GM23338 (cell line): ENCODE results near the gene RANBP1. TPM values are rescaled to one million over a fixed set of nuclear protein-coding genes. Genes with fewer than 3 reads are reported as not detected.

Experiments used
- ATAC-seq: fragments of 200-7000 bp; cut with Tn5 transposase; 3 replicates; pipeline ENCODE4 v1.9.1; 2020
- DNase-seq: peaks from one replicate; pipeline ENCODE4 v3.0.0-alpha.2; 2015; ENCODE audit warnings: low spot score
- H2AFZ ChIP-seq: fragments of 200-600 bp; sonication (generic); 2 replicates; pipeline ENCODE4 v1.8.0; 2016; ENCODE audit warnings: antibody characterized with exemption, mild to moderate bottlenecking, moderate library complexity
- H3F3A ChIP-seq: fragments of 200-600 bp; sonication (generic); replicated peaks from 2 replicates; pipeline ENCODE4 v1.8.0; 2017; ENCODE audit warnings: antibody characterized with exemption, mixed run types, low read depth
- H3K27ac ChIP-seq: fragments of 200-600 bp; sonication (generic); 2 replicates; pipeline ENCODE4 v1.6.1; 2016; ENCODE audit warnings: low read depth
- H3K27me3 ChIP-seq: fragments of 200-600 bp; sonication (generic); 2 replicates; pipeline ENCODE4 v1.8.0; 2016; ENCODE audit warnings: mild to moderate bottlenecking, mixed run types, moderate library complexity; ENCODE audit not compliant: insufficient read depth
- H3K36me3 ChIP-seq: fragments of 200-600 bp; sonication (generic); 2 replicates; pipeline ENCODE4 v1.8.0; 2016; ENCODE audit warnings: mild to moderate bottlenecking; ENCODE audit not compliant: insufficient read depth
- H3K4me1 ChIP-seq: fragments of 200-600 bp; sonication (generic); 2 replicates; pipeline ENCODE4 v1.8.0; 2016; ENCODE audit warnings: mild to moderate bottlenecking, moderate library complexity; ENCODE audit not compliant: insufficient read depth
- H3K4me2 ChIP-seq: fragments of 200-600 bp; sonication (generic); 2 replicates; pipeline ENCODE4 v1.7.1; 2017; ENCODE audit warnings: mixed run types
- H3K4me3 ChIP-seq: fragments of 200-600 bp; sonication (generic); 2 replicates; pipeline ENCODE4 v1.6.1; 2016; ENCODE audit warnings: mixed run types
- H3K79me2 ChIP-seq: fragments of 200-600 bp; sonication (generic); replicated peaks from 2 replicates; pipeline ENCODE4 v1.8.0; 2017; ENCODE audit warnings: mild to moderate bottlenecking; ENCODE audit not compliant: insufficient read depth
- H3K9me2 ChIP-seq: fragments of 200-600 bp; sonication (generic); 2 replicates; pipeline ENCODE4 v1.8.0; 2017; ENCODE audit not compliant: insufficient read depth
- H4K20me1 ChIP-seq: fragments of 200-600 bp; sonication (generic); replicated peaks from 2 replicates; pipeline ENCODE4 v1.8.0; 2017; ENCODE audit warnings: mild to moderate bottlenecking; ENCODE audit not compliant: insufficient read depth
- H3K27ac Mint-ChIP-seq: 2 replicates; pipeline ENCODE4 v1.8.0; 2020; ENCODE audit warnings: inconsistent platforms, mild to moderate bottlenecking, moderate library complexity, mixed read lengths
- H3K27me3 Mint-ChIP-seq: 3 replicates; pipeline ENCODE4 v1.8.0; 2022; ENCODE audit warnings: low read depth, mild to moderate bottlenecking, moderate library complexity, mixed read lengths, inconsistent platforms; ENCODE audit not compliant: insufficient read depth, poor library complexity
- H3K36me3 Mint-ChIP-seq: 3 replicates; pipeline ENCODE4 v1.8.0; 2021; ENCODE audit warnings: low read depth, mild to moderate bottlenecking, inconsistent platforms, moderate library complexity, mixed read lengths
- H3K4me1 Mint-ChIP-seq: 3 replicates; pipeline ENCODE4 v1.8.0; 2020; ENCODE audit warnings: mild to moderate bottlenecking, inconsistent platforms, mixed read lengths
- H3K4me3 Mint-ChIP-seq: 3 replicates; pipeline ENCODE4 v1.8.0; 2021; ENCODE audit warnings: moderate library complexity, mild to moderate bottlenecking, inconsistent platforms, mixed read lengths
- H3K9me3 Mint-ChIP-seq: 3 replicates; pipeline ENCODE4 v1.8.0; 2020; ENCODE audit warnings: moderate library complexity, mild to moderate bottlenecking, inconsistent platforms, mixed read lengths
- CREB1 ChIP-seq: fragments of 250-450 bp; sonication (Bioruptor Pico); IDR thresholded peaks from 2 replicates; pipeline ENCODE4 v1.5.0; 2020; ENCODE audit warnings: low read depth, mild to moderate bottlenecking, moderate library complexity
- CTCF ChIP-seq, 2 experiments: fragments of 200-600 bp in 1 of 2; sonication (generic) in 1 of 2; conservative IDR thresholded peaks; 2 replicates each; pipeline versions ENCODE4 v1.5.1 to v1.6.1; 2016 to 2017; ENCODE audit warnings: antibody characterized with exemption in 2 of 2, low read depth in 2 of 2, mild to moderate bottlenecking in 2 of 2, moderate library complexity in 1 of 2
- EZH2 ChIP-seq: fragments of 200-600 bp; sonication (generic); IDR thresholded peaks from one replicate; pipeline ENCODE4 v1.8.0; 2017; ENCODE audit warnings: antibody characterized with exemption, mild to moderate bottlenecking, low read depth; ENCODE audit not compliant: unreplicated experiment
- EZH2phosphoT487 ChIP-seq: fragments of 200-600 bp; sonication (generic); IDR thresholded peaks from one replicate; pipeline ENCODE4 v1.8.1; 2018; ENCODE audit warnings: antibody characterized with exemption; ENCODE audit not compliant: unreplicated experiment
- JUNB ChIP-seq: IDR thresholded peaks from one replicate; pipeline ENCODE4 v1.6.1; 2016; ENCODE audit warnings: antibody characterized with exemption; ENCODE audit not compliant: unreplicated experiment
- NANOG ChIP-seq: IDR thresholded peaks from 2 replicates; pipeline ENCODE4 v1.6.1; 2016; ENCODE audit warnings: antibody characterized with exemption, borderline replicate concordance
- POLR2AphosphoS5 ChIP-seq: IDR thresholded peaks from 2 replicates; pipeline ENCODE4 v1.6.1; 2016; ENCODE audit warnings: antibody characterized with exemption, low read depth
- REST ChIP-seq: IDR thresholded peaks from one replicate; pipeline ENCODE4 v1.6.1; 2018; ENCODE audit warnings: antibody characterized with exemption; ENCODE audit not compliant: unreplicated experiment
- STAT1 ChIP-seq: IDR thresholded peaks from one replicate; pipeline ENCODE4 v1.6.1; 2016; ENCODE audit warnings: antibody characterized with exemption; ENCODE audit not compliant: unreplicated experiment
- ZNF114 ChIP-seq: fragments of 250-450 bp; sonication (Bioruptor Pico); IDR thresholded peaks from 2 replicates; pipeline ENCODE4 v1.5.0; 2020; ENCODE audit warnings: mild to moderate bottlenecking, moderate library complexity
- ZNF331 ChIP-seq: fragments of 250-450 bp; sonication (Bioruptor Pico); IDR thresholded peaks from 2 replicates; pipeline ENCODE4 v1.5.0; 2020; ENCODE audit warnings: low read depth, mild to moderate bottlenecking, moderate library complexity
- polyA plus RNA-seq: library from polyadenylated mRNA; unstranded; fragments of >200 nt; fragmentation: Nextera tagmentation; extraction: Ambion mirVana; gene quantifications from 2 replicates; pipeline ENCODE4 v1.2.1, GENCODE V29; 2016
- total RNA-seq: library from RNA; depleted of rRNA; stranded (reverse); fragments of >200 nt; shearing (Covaris generic); gene quantifications from 2 replicates; pipeline ENCODE4 v1.2.3, GENCODE V29; 2014
- TF ChIP-seq, protein P1 (sequence below): fragments of 250-450 bp; sonication (Bioruptor Pico); IDR thresholded peaks from 2 replicates; pipeline ENCODE4 v1.5.0; 2020; ENCODE audit warnings: mild to moderate bottlenecking, moderate library complexity
- TF ChIP-seq, protein P2 (sequence below): IDR thresholded peaks from 2 replicates; pipeline ENCODE4 v1.6.1; 2016; ENCODE audit warnings: antibody characterized with exemption

Gene RANBP1
- total and polyA plus RNA-seq, 2 experiments from 2014 or later = 1,014 to 1,206 TPM

GRCh38 chr22:20137671-20138416 lies 21.9 kb downstream of the RANBP1 start:
- TF ChIP-seq ZNF331 (CRISPR knock-in tag) = no peak
- no peak for TF ChIP-seq CTCF (conservative IDR thresholded peaks at IDR 0.05; ENCODE audit: low read depth in 2 of 2)
- TF ChIP-seq, protein P1, sequence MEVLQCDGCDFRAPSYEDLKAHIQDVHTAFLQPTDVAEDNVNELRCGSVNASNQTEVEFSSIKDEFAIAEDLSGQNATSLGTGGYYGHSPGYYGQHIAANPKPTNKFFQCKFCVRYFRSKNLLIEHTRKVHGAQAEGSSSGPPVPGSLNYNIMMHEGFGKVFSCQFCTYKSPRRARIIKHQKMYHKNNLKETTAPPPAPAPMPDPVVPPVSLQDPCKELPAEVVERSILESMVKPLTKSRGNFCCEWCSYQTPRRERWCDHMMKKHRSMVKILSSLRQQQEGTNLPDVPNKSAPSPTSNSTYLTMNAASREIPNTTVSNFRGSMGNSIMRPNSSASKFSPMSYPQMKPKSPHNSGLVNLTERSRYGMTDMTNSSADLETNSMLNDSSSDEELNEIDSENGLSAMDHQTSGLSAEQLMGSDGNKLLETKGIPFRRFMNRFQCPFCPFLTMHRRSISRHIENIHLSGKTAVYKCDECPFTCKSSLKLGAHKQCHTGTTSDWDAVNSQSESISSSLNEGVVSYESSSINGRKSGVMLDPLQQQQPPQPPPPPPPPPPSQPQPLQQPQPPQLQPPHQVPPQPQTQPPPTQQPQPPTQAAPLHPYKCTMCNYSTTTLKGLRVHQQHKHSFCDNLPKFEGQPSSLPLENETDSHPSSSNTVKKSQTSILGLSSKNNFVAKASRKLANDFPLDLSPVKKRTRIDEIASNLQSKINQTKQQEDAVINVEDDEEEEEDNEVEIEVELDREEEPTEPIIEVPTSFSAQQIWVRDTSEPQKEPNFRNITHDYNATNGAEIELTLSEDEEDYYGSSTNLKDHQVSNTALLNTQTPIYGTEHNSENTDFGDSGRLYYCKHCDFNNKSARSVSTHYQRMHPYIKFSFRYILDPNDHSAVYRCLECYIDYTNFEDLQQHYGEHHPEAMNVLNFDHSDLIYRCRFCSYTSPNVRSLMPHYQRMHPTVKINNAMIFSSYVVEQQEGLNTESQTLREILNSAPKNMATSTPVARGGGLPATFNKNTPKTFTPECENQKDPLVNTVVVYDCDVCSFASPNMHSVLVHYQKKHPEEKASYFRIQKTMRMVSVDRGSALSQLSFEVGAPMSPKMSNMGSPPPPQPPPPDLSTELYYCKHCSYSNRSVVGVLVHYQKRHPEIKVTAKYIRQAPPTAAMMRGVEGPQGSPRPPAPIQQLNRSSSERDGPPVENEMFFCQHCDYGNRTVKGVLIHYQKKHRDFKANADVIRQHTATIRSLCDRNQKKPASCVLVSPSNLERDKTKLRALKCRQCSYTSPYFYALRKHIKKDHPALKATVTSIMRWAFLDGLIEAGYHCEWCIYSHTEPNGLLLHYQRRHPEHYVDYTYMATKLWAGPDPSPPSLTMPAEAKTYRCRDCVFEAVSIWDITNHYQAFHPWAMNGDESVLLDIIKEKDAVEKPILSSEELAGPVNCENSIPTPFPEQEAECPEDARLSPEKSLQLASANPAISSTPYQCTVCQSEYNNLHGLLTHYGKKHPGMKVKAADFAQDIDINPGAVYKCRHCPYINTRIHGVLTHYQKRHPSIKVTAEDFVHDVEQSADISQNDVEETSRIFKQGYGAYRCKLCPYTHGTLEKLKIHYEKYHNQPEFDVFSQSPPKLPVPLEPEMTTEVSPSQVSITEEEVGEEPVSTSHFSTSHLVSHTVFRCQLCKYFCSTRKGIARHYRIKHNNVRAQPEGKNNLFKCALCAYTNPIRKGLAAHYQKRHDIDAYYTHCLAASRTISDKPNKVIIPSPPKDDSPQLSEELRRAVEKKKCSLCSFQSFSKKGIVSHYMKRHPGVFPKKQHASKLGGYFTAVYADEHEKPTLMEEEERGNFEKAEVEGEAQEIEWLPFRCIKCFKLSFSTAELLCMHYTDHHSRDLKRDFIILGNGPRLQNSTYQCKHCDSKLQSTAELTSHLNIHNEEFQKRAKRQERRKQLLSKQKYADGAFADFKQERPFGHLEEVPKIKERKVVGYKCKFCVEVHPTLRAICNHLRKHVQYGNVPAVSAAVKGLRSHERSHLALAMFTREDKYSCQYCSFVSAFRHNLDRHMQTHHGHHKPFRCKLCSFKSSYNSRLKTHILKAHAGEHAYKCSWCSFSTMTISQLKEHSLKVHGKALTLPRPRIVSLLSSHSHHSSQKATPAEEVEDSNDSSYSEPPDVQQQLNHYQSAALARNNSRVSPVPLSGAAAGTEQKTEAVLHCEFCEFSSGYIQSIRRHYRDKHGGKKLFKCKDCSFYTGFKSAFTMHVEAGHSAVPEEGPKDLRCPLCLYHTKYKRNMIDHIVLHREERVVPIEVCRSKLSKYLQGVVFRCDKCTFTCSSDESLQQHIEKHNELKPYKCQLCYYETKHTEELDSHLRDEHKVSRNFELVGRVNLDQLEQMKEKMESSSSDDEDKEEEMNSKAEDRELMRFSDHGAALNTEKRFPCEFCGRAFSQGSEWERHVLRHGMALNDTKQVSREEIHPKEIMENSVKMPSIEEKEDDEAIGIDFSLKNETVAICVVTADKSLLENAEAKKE = no peak
- no peak for TF ChIP-seq JUNB
- no peak for TF ChIP-seq EZH2phosphoT487
- TF ChIP-seq NANOG = no peak
- TF ChIP-seq, protein P2, sequence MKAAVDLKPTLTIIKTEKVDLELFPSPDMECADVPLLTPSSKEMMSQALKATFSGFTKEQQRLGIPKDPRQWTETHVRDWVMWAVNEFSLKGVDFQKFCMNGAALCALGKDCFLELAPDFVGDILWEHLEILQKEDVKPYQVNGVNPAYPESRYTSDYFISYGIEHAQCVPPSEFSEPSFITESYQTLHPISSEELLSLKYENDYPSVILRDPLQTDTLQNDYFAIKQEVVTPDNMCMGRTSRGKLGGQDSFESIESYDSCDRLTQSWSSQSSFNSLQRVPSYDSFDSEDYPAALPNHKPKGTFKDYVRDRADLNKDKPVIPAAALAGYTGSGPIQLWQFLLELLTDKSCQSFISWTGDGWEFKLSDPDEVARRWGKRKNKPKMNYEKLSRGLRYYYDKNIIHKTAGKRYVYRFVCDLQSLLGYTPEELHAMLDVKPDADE = no peak
- no peak for TF ChIP-seq REST
- TF ChIP-seq POLR2AphosphoS5 = no peak
- no peak for TF ChIP-seq ZNF114 (CRISPR knock-in tag)
- no peak for TF ChIP-seq EZH2
- TF ChIP-seq CREB1 (CRISPR knock-in tag) = no peak
- TF ChIP-seq STAT1 = no peak
- no peak overlapping the region for H3K4me3 Mint-ChIP-seq
- H3K4me1 ChIP-seq = no peaks in the 10 kb centered on the region

More at GRCh38 chr22:20137671-20138416, 21.9 kb downstream of the RANBP1 start:
- no peaks in the 10 kb centered on the region for H3K27me3 ChIP-seq
- ATAC-seq (no peak), DNase-seq (no peak)
- no peak overlapping the region for H3K27ac Mint-ChIP-seq
- peaks cover 14% of the 10 kb centered on the region for H3K27me3 Mint-ChIP-seq
- H3K9me3 Mint-ChIP-seq = no peaks in the 10 kb centered on the region
- H3K36me3 Mint-ChIP-seq = no peaks in the 10 kb centered on the region
- no peak overlapping the region for H3K4me2 ChIP-seq
- H4K20me1 ChIP-seq = no peaks in the 10 kb centered on the region; the same call in 1 of the 2 replicates
- no peaks in the 10 kb centered on the region for H3K36me3 ChIP-seq
- peaks cover 29% of the 10 kb centered on the region for H3K79me2 ChIP-seq
- no peak overlapping the region for H3K27ac ChIP-seq
- H3K9me2 ChIP-seq = no peaks in the 10 kb centered on the region
- H2AFZ ChIP-seq = no peak overlapping the region
- H3K4me1 Mint-ChIP-seq = peaks cover 2% of the 10 kb centered on the region; the same call in 1 of the 3 replicates
- no peaks in the 10 kb centered on the region for H3F3A ChIP-seq
- H3K4me3 ChIP-seq = no peak overlapping the region
